Dermis microvascular lymphatic vessel endothelial cell (primary cell): ENCODE results near the gene EDAR. TPM values are rescaled to one million over a fixed set of nuclear protein-coding genes. Genes with fewer than 3 reads are reported as not detected.

Experiments used
- DNase-seq, 2 donors: peaks; one replicate each; pipeline versions ENCODE4 v3.0.0 to v3.0.0-alpha.2; 2010; ENCODE audit warnings: low read depth in 2 of 2
- total RNA-seq: library from RNA; depleted of rRNA; stranded (reverse); fragments of >200 nt; gene quantifications from 2 replicates; pipeline ENCODE4 v1.2.1, GENCODE V29; 2014

Gene EDAR
- total RNA-seq, 1 donor from 2014 or later, result under 0.01 TPM

- no peak for DNase-seq
Observed at GRCh38 chr2:108924580-108925251, 64.3 kb downstream of the EDAR start.

DNA sequence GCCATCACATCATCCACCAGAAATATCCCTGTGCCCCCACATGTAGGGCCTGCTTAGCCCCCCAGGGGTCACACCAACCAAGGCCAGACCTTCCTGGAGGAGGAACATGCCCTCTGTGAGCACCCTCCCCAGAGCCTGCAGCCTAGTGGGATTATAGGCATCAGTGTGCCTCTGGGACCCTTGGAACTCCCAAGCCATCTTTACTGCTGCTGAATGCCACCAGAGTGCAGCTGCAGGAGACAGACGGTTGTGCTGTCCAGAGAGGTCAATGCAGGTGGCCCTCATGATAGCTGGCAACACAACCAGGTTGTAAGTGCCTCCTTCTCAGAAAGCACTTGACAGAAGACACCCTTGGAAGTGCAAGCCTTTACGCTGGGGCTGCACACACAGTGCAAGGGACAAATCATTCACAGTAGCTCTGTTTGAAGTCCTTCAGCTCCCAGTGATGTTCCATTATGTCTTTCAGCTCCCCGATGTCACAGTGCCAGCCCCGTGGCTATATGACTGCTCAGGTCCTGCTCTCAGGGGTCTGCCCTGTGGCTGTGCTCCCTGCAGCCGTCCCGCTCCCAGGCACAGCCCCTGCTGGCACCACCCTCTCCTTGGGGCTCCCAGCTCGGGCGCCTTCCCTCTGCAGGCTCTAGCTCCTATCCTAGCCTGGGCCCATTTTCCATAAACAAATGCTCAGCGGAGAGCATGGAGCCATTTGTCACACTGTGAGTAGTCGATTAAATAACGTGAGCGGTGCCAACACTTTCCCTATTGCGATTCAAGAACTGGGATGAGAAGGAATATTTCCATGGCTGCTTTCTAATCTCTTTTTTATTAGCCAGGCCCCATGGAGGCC, 65.1 kb downstream of the EDAR start:
- DNase-seq, result no peak

DNA sequence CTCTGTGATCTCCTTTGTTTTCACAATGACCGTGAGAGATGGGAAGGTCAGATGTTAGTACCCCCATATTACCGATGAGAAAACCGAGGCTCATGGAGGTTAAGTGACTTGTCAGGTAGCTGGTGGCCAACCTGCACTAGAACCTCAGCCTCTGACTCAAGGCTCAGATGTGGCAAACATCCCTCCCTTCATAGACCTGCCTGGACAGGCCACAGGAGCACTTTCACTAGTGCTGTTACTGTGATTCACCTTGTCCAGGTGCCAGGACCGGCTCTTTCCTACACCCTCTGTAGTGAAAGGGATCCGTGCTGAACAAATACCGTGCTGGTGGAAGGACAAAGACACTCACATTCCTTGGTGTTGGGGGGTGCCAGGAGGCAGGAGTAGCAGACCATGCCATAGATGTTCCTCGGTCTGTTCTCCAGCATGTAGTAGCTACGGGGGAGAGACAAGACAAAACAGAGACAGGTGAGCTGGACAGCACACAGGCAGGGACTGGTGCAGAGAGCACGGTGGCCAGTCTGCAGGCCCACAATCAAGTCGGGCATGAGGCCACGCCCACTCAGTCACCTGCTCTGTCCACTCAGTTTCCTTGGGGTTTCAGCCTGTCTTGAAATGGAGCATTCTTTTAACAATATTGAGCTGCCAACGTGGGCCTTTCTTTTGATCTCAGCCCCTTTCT, 65.9 kb downstream of the EDAR start:
- DNase-seq, result no peak

- no peak for DNase-seq
Observed at GRCh38 chr2:108922141-108922915, 66.7 kb downstream of the EDAR start.

- no peak for DNase-seq
Observed at GRCh38 chr2:108921096-108922030, 67.7 kb downstream of the EDAR start.

- DNase-seq, result no peak
Observed at GRCh38 chr2:108920686-108921085, 68.3 kb downstream of the EDAR start.

- no peak for DNase-seq
Observed at GRCh38 chr2:108919571-108920373, 69.2 kb downstream of the EDAR start.

GRCh38 chr2:108918941-108919341, 70.1 kb downstream of the EDAR start:
- no peak for DNase-seq

- no peak for DNase-seq
Observed at GRCh38 chr2:108918156-108918874, 70.7 kb downstream of the EDAR start.

GRCh38 chr2:108917526-108917925, 71.5 kb downstream of the EDAR start:
- DNase-seq, result no peak

- no peak for DNase-seq
Observed at GRCh38 chr2:108916796-108917421, 72.1 kb downstream of the EDAR start.

- no peak for DNase-seq
Observed at GRCh38 chr2:108916122-108916795, 72.8 kb downstream of the EDAR start.

- DNase-seq, result no peak
Observed at GRCh38 chr2:108912629-108912902, 76.5 kb downstream of the EDAR start.

DNA sequence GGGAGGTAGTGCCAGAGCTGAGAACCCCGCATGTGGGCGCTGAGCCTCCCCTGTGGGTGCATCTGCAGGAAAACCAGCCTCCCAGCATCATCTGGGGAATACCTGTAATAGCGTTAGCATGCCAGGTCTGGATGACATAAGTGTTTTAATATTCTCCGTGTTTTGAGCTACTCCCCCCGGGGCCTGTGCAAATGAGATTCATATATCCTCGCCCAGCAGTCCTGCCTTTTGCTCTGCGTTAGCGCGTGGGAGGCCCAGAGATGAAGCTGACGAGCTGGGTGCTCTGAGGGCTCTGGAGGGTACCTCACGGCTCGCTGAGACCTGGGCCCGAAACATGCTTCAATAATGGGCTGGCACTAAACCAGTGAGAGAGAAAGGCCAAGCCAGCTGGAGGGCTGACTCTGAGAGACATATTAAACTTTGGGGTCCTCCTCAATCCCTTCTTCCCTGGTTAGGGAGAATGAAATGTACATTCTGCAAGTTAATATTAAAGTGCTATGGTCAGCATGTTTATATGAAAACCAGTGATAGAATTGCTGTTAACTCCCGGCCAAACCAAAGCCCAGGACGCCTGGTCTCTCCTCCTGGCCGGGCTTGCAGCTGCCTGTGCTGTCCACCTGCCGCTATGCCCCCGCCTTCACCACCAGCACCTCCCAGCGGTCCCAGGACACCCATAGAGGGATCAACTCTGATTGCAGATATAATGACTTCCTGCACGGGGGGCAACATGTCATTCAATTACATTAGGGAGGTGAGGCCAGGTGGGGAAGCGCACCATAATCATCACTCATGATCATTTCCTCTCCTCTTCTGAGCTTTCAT, 77.0 kb downstream of the EDAR start:
- no peak for DNase-seq

DNA sequence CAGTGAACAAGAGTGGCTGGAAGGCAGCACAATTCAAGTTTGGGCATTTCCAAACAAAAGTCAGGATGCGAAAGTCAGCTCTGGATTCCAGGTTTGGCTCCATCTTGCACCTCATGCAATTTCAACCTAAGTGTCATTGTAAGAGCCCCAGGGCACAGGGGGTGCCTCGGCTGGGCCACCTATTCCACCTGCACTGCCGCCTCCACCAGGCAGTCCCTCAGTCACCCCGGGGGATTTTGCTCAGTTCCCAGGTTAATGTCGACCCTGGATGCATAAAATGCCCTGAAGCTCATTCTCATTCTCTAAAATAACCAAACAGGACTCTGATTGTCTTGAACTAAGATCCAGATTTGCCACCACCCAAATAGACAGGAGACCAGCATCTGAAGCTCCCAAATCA, 77.6 kb downstream of the EDAR start:
- DNase-seq, result no peak

DNA sequence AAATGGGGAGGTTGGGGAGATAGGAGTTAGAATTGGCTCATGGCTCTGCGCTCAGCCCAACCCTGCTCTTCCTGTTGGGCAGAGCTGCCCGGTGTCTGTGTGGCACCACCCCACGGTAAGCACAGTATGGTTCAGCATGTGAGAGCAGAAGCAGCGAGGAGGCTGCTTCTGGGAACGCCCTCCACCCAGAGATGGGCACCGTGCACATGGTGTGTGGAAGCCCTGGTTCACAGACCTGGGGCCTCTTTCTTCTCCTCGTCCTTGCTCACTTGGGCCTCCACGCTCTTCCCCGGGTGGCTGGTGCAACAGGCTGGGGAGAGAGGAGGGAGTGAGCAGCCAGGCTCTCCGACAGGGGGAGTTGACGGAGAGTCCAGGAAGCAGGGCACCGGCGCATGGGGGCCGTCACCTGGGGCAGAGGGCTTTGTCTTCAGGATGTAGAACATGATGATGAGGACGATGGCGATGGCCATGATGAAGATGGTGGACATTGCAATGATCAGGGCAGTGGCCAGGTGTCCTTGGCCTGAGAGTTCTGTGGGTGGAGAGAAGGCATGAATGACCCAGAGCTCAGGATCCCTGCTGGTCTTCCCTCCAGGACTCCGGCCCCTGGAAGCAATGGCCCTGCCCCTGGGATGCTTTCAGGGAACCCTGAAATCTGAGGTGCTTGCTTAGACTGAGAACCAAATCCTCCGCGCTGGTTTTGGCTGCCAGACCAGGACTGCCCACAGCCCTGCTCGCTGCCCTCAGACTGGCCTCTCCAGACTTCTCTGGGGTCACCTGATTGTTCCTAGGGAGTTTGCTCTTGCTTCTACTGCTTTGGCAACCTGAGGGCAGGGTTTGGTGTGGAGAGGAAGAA, 78.3 kb downstream of the EDAR start:
- peak in 1 of 2 donors; percentile 10 for DNase-seq
